DND-41 (cell line): Measurements from ENCODE around the gene SERPINA5.

ENCODE experiments used
- ATAC-seq: fragments of 200-7000 bp; cut with Tn5 transposase; 3 replicates; pipeline ENCODE4 v1.9.1; 2021; ENCODE audit warnings: low read depth; ENCODE audit not compliant: insufficient read depth
- DNase-seq: peaks from one replicate; pipeline ENCODE4 v3.0.0-alpha.2; 2020
- H2AFZ ChIP-seq: 2 replicates; pipeline ENCODE4 v1.6.0; 2012; ENCODE audit warnings: low read depth, low read length
- H3K27ac ChIP-seq: 2 replicates; pipeline ENCODE4 v1.5.1; 2012; ENCODE audit warnings: low read length, inconsistent platforms
- H3K27me3 ChIP-seq: fragments of 200-600 bp; sonication (generic); 2 replicates; pipeline ENCODE4 v1.6.0; 2012; ENCODE audit warnings: low read length, mild to moderate bottlenecking, inconsistent platforms; ENCODE audit not compliant: insufficient read depth, poor library complexity
- H3K36me3 ChIP-seq: 2 replicates; pipeline ENCODE4 v1.5.1; 2012; ENCODE audit warnings: low read length, inconsistent platforms; ENCODE audit not compliant: insufficient read depth
- H3K4me1 ChIP-seq: 2 replicates; pipeline ENCODE4 v1.5.1; 2012; ENCODE audit warnings: mild to moderate bottlenecking, low read length; ENCODE audit not compliant: insufficient read depth
- H3K4me2 ChIP-seq: 2 replicates; pipeline ENCODE4 v1.6.0; 2012; ENCODE audit warnings: mild to moderate bottlenecking, moderate library complexity, low read length, inconsistent platforms; ENCODE audit not compliant: insufficient read depth
- H3K4me3 ChIP-seq, 2 experiments: fragments of 200-600 bp in 1 of 2; shearing (Covaris generic) in 1 of 2; 2 replicates each; pipeline ENCODE4 v1.5.1; 2012 to 2016; ENCODE audit warnings: inconsistent platforms in 2 of 2, low read length in 2 of 2, mild to moderate bottlenecking in 2 of 2, low read depth in 1 of 2, moderate library complexity in 1 of 2
- H3K79me2 ChIP-seq: 2 replicates; pipeline ENCODE4 v1.6.0; 2012; ENCODE audit warnings: low read length, inconsistent platforms; ENCODE audit not compliant: insufficient read depth
- H3K9ac ChIP-seq: 2 replicates; pipeline ENCODE4 v1.6.0; 2012; ENCODE audit warnings: low read depth, mild to moderate bottlenecking, inconsistent platforms, low read length, moderate library complexity
- H3K9me3 ChIP-seq: 2 replicates; pipeline ENCODE4 v1.5.1; 2012; ENCODE audit warnings: low read length, moderate library complexity, mild to moderate bottlenecking, inconsistent platforms; ENCODE audit not compliant: insufficient read depth, severe bottlenecking
- H4K20me1 ChIP-seq: 2 replicates; pipeline ENCODE4 v1.6.0; 2012; ENCODE audit warnings: low read length; ENCODE audit not compliant: insufficient read depth
- EZH2 ChIP-seq: IDR thresholded peaks from 3 replicates; pipeline ENCODE4 v1.6.1; 2012; ENCODE audit warnings: borderline replicate concordance, low read depth, mild to moderate bottlenecking, moderate library complexity, low read length, inconsistent platforms; ENCODE audit not compliant: severe bottlenecking
- TF ChIP-seq, protein P1 (sequence below): IDR thresholded peaks from 2 replicates; pipeline ENCODE4 v1.5.1; 2012; ENCODE audit warnings: borderline replicate concordance, low read length, moderate library complexity, mild to moderate bottlenecking; ENCODE audit not compliant: poor library complexity, severe bottlenecking; ENCODE audit errors: extremely low read depth

SERPINA5 gene

DNA sequence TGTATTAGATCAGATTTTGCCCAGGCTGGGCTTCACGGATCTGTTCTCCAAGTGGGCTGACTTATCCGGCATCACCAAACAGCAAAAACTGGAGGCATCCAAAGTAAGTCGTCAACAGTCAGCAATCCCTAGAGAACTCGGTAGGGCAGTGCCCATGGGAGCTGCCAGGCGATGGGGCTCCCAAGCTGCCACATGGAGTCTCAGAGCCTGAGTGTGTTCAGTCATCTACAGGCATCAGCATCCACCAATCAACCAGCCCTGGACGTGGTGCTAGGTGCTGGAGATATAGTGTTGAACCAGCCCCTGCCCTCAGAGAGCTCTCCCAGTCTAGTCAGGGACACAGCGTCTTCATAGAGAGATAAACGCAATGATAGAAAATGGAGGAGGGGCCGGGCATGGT, 13.0 kb upstream of the SERPINA5 start:
- H4K20me1 ChIP-seq: no peaks in the 10 kb centered on the region
- H3K27ac ChIP-seq: no peak overlapping the region
- H3K27me3 ChIP-seq: no peaks in the 10 kb centered on the region
- TF ChIP-seq, protein P1, sequence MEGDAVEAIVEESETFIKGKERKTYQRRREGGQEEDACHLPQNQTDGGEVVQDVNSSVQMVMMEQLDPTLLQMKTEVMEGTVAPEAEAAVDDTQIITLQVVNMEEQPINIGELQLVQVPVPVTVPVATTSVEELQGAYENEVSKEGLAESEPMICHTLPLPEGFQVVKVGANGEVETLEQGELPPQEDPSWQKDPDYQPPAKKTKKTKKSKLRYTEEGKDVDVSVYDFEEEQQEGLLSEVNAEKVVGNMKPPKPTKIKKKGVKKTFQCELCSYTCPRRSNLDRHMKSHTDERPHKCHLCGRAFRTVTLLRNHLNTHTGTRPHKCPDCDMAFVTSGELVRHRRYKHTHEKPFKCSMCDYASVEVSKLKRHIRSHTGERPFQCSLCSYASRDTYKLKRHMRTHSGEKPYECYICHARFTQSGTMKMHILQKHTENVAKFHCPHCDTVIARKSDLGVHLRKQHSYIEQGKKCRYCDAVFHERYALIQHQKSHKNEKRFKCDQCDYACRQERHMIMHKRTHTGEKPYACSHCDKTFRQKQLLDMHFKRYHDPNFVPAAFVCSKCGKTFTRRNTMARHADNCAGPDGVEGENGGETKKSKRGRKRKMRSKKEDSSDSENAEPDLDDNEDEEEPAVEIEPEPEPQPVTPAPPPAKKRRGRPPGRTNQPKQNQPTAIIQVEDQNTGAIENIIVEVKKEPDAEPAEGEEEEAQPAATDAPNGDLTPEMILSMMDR: no peak
- no peak for TF ChIP-seq EZH2
- no peaks in the 10 kb centered on the region for H3K9me3 ChIP-seq
- H3K9ac ChIP-seq: no peak overlapping the region
- no peak overlapping the region for H3K4me3 ChIP-seq
- no peaks in the 10 kb centered on the region for H3K36me3 ChIP-seq
- H3K79me2 ChIP-seq: no peaks in the 10 kb centered on the region
- DNase-seq (no peak), ATAC-seq (no peak)
- no peak overlapping the region for H2AFZ ChIP-seq
- H3K4me2 ChIP-seq: no peak overlapping the region
- no peaks in the 10 kb centered on the region for H3K4me1 ChIP-seq

- no peaks in the 10 kb centered on the region for H3K9me3 ChIP-seq
- H3K4me2 ChIP-seq: no peak overlapping the region
- no peak for ATAC-seq
- H3K79me2 ChIP-seq: no peaks in the 10 kb centered on the region
- H3K4me1 ChIP-seq: no peaks in the 10 kb centered on the region
- H4K20me1 ChIP-seq: no peaks in the 10 kb centered on the region
- DNase-seq: no peak
- H3K36me3 ChIP-seq: no peaks in the 10 kb centered on the region
- H3K9ac ChIP-seq: no peak overlapping the region
- TF ChIP-seq EZH2: no peak
- TF ChIP-seq, protein P1: no peak
- H2AFZ ChIP-seq: no peak overlapping the region
- no peak overlapping the region for H3K27ac ChIP-seq
- H3K27me3 ChIP-seq: no peaks in the 10 kb centered on the region
- H3K4me3 ChIP-seq: no peak overlapping the region
These were observed 11.7 kb upstream of the SERPINA5 start for GRCh38 chr14:94569381-94570001.

- Histone ChIP-seq H3K4me3 (no peak overlapping the region), H3K36me3 (no peaks in the 10 kb centered on the region), H3K27me3 (no peaks in the 10 kb centered on the region), H3K27ac (no peak overlapping the region), H3K9me3 (no peaks in the 10 kb centered on the region), H4K20me1 (no peaks in the 10 kb centered on the region), H3K4me1 (no peaks in the 10 kb centered on the region), H2AFZ (no peak overlapping the region), H3K9ac (no peak overlapping the region), H3K79me2 (no peaks in the 10 kb centered on the region), H3K4me2 (no peak overlapping the region)
- TF ChIP-seq EZH2: no peak
- TF ChIP-seq, protein P1: no peak
- DNase-seq (no peak), ATAC-seq (no peak)
These were observed 11.2 kb upstream of the SERPINA5 start for GRCh38 chr14:94570002-94570400.

- no peaks in the 10 kb centered on the region for H3K9me3 ChIP-seq
- no peaks in the 10 kb centered on the region for H3K79me2 ChIP-seq
- TF ChIP-seq, protein P1: no peak
- no peak for TF ChIP-seq EZH2
- no peaks in the 10 kb centered on the region for H4K20me1 ChIP-seq
- H2AFZ ChIP-seq: no peak overlapping the region
- H3K27me3 ChIP-seq: no peaks in the 10 kb centered on the region
- no peaks in the 10 kb centered on the region for H3K4me1 ChIP-seq
- no peak overlapping the region for H3K27ac ChIP-seq
- no peaks in the 10 kb centered on the region for H3K36me3 ChIP-seq
- no peak for DNase-seq
- H3K4me2 ChIP-seq: no peak overlapping the region
- H3K9ac ChIP-seq: no peak overlapping the region
- H3K4me3 ChIP-seq: no peak overlapping the region
- ATAC-seq: no peak
These were observed 10.8 kb upstream of the SERPINA5 start for GRCh38 chr14:94570440-94570839.
